HT1080 (cell line): ENCODE data around the gene WWTR1. TPM values are rescaled to one million over a fixed set of nuclear protein-coding genes. Genes with fewer than 3 reads are reported as not detected.
A peak's percentile ranks its signal among the peaks of the same experiment; 100 is the strongest.

Source experiments
- DNase-seq: peaks from one replicate; pipeline ENCODE4 v3.0.0-alpha.2; 2015; ENCODE audit warnings: low read depth
- total RNA-seq: library from RNA; depleted of rRNA; stranded (reverse); fragments of >200 nt; shearing (Covaris generic); gene quantifications from 2 replicates; pipeline ENCODE4 v1.2.3, GENCODE V29; 2014

The WWTR1 gene
- total RNA-seq, 1 experiment from 2014 or later = 116 TPM

GRCh38 chr3:149655826-149656574, 1.8 kb downstream of the WWTR1 start:
- peak; percentile 43 for DNase-seq

GRCh38 chr3:149654188-149654601, 3.6 kb downstream of the WWTR1 start:
- peak; percentile 63 for DNase-seq

GRCh38 chr3:149653564-149653963, 4.3 kb downstream of the WWTR1 start:
- DNase-seq = no peak

GRCh38 chr3:149653136-149653535, 4.7 kb downstream of the WWTR1 start:
- DNase-seq = no peak

- DNase-seq = no peak
Observed at GRCh38 chr3:149650828-149651227, 7.0 kb downstream of the WWTR1 start.

GRCh38 chr3:149648525-149648924, 9.3 kb downstream of the WWTR1 start:
- no peak for DNase-seq

- no peak for DNase-seq
Observed at GRCh38 chr3:149647812-149648211, 10.0 kb downstream of the WWTR1 start.

- no peak for DNase-seq
Observed at GRCh38 chr3:149647285-149647684, 10.5 kb downstream of the WWTR1 start.

GRCh38 chr3:149646181-149646766, 11.6 kb downstream of the WWTR1 start:
- DNase-seq = peak; percentile 85

GRCh38 chr3:149643963-149644362, 13.9 kb downstream of the WWTR1 start:
- no peak for DNase-seq

GRCh38 chr3:149643482-149643798, 14.4 kb downstream of the WWTR1 start:
- DNase-seq = no peak

GRCh38 chr3:149640976-149641728, 16.7 kb downstream of the WWTR1 start:
- DNase-seq = no peak

GRCh38 chr3:149639093-149639486, 18.7 kb downstream of the WWTR1 start:
- no peak for DNase-seq

- DNase-seq = no peak
Observed at GRCh38 chr3:149638228-149639092, 19.4 kb downstream of the WWTR1 start.

GRCh38 chr3:149635396-149635795, 22.4 kb downstream of the WWTR1 start:
- DNase-seq = no peak

- no peak for DNase-seq
Observed at GRCh38 chr3:149634573-149634972, 23.3 kb downstream of the WWTR1 start.

GRCh38 chr3:149634072-149634471, 23.8 kb downstream of the WWTR1 start:
- no peak for DNase-seq

- DNase-seq = no peak
Observed at GRCh38 chr3:149632225-149632624, 25.6 kb downstream of the WWTR1 start.

- DNase-seq = no peak
Observed at GRCh38 chr3:149630806-149631205, 27.0 kb downstream of the WWTR1 start.

GRCh38 chr3:149628957-149629670, 28.7 kb downstream of the WWTR1 start:
- no peak for DNase-seq

- no peak for DNase-seq
Observed at GRCh38 chr3:149626671-149627070, 31.2 kb downstream of the WWTR1 start.
